Testis (tissue), 3 donors: ENCODE data around the gene SLC4A5. TPM values are rescaled to one million over a fixed set of nuclear protein-coding genes. Genes with fewer than 3 reads are reported as not detected.

ENCODE experiments used
- DNase-seq: peaks from one replicate; pipeline ENCODE4 v3.0.0-alpha.2; 2019
- H3K27ac ChIP-seq, 2 donors: fragments of 200-600 bp; sonication (generic); one replicate each; pipeline ENCODE4 v1.5.1; 2019
- H3K27me3 ChIP-seq: fragments of 200-600 bp; sonication (generic); one replicate; pipeline ENCODE4 v1.5.1; 2019
- H3K36me3 ChIP-seq: fragments of 200-600 bp; sonication (generic); one replicate; pipeline ENCODE4 v1.5.1; 2017; ENCODE audit warnings: low read depth; ENCODE audit errors: missing control alignments
- H3K4me1 ChIP-seq: fragments of 200-600 bp; sonication (generic); one replicate; pipeline ENCODE4 v1.5.1; 2019
- H3K4me3 ChIP-seq, 2 donors: fragments of 200-600 bp; sonication (generic); one replicate each; pipeline ENCODE4 v1.5.1; 2017 to 2019
- H3K9me3 ChIP-seq: fragments of 200-600 bp; sonication (generic); one replicate; pipeline ENCODE4 v1.5.1; 2017
- CTCF ChIP-seq, 3 experiments: fragments of 450-650 bp in 2 of 3; fragments of 200-600 bp in 1 of 3; sonication (generic) in 1 of 3; IDR thresholded peaks; one replicate each; pipeline ENCODE4 v1.5.1; 2016 to 2019; ENCODE audit warnings: antibody characterized with exemption in 3 of 3, mild to moderate bottlenecking in 2 of 3, moderate library complexity in 1 of 3
- POLR2A ChIP-seq: fragments of 450-650 bp; IDR thresholded peaks from one replicate; pipeline ENCODE4 v1.6.1; 2017; ENCODE audit warnings: antibody characterized with exemption, mild to moderate bottlenecking, moderate library complexity
- WGBS, 2 donors: methylation state at CpG; one replicate each; pipeline ENCODE4 v1.1.5; 2018; 5-methylcytosine and 5-hydroxymethylcytosine counted together
- intact Hi-C: fragments of 100-400 bp; cut with DNase I; formaldehyde crosslinking; loops from one replicate; pipeline ENCODE4 v1.15.1; 2023; ENCODE audit warnings: low total_unique reads
- polyA plus RNA-seq: library from polyadenylated mRNA; stranded (reverse); fragments of 350-450 nt; fragmentation: Illumina TruSeq; extraction: RNeasy Lipid Tissue Mini Kit (QIAGEN cat#74804); gene quantifications from one replicate; pipeline ENCODE4 v1.2.3, GENCODE V29; 2014; ENCODE audit warnings: low read depth, low replicate concordance; ENCODE audit not compliant: insufficient read depth
- total RNA-seq, 2 donors: library from RNA; depleted of rRNA; stranded (reverse); fragments of >200 nt; gene quantifications; one replicate each; pipeline ENCODE4 v1.2.3, GENCODE V29; 2016

Gene SLC4A5
- total and polyA plus RNA-seq, 3 donors from 2014 or later, result 40.3 to 188 (median 113) TPM

GRCh38 chr2:74249406-74250122, 93.7 kb downstream of the SLC4A5 start:
- TF ChIP-seq POLR2A (no peak), CTCF (IDR thresholded peaks at IDR 0.05) (no peak)
- no peaks in the 10 kb centered on the region for H3K36me3 ChIP-seq
- H3K27ac ChIP-seq, result no peak overlapping the region
- no peaks in the 10 kb centered on the region for H3K4me1 ChIP-seq
- no peaks in the 10 kb centered on the region for H3K27me3 ChIP-seq
- no peak for DNase-seq
- no peak overlapping the region for H3K4me3 ChIP-seq
- no peaks in the 10 kb centered on the region for H3K9me3 ChIP-seq
- WGBS, 2 donors, result 73 to 74% methylated on average over 6 of the region's 6 CpGs
- intact Hi-C loops, result no loop called here

GRCh38 chr2:74246496-74247195, 96.6 kb downstream of the SLC4A5 start:
- Histone ChIP-seq H3K27ac (no peak overlapping the region), H3K4me3 (no peak overlapping the region)

GRCh38 chr2:74244286-74244685, 98.9 kb downstream of the SLC4A5 start:
- TF ChIP-seq CTCF (IDR thresholded peaks at IDR 0.05) (no peak), POLR2A (no peak)
- H3K27ac ChIP-seq, result no peak overlapping the region
- no peaks in the 10 kb centered on the region for H3K27me3 ChIP-seq
- H3K4me3 ChIP-seq, result no peak overlapping the region
- H3K4me1 ChIP-seq, result no peaks in the 10 kb centered on the region
- no peaks in the 10 kb centered on the region for H3K36me3 ChIP-seq
- intact Hi-C loops, result no loop called here
- WGBS, 2 donors, result 86 to 91% methylated on average over 3 of the region's 3 CpGs
- no peaks in the 10 kb centered on the region for H3K9me3 ChIP-seq
- no peak for DNase-seq

More at GRCh38 chr2:74246496-74247195, 96.6 kb downstream of the SLC4A5 start:
- no peaks in the 10 kb centered on the region for H3K27me3 ChIP-seq
- no peak for DNase-seq
- intact Hi-C loops, result no loop called here
- TF ChIP-seq CTCF (IDR thresholded peaks at IDR 0.05) (no peak), POLR2A (no peak)
- H3K9me3 ChIP-seq, result no peaks in the 10 kb centered on the region
- H3K36me3 ChIP-seq, result no peaks in the 10 kb centered on the region
- WGBS, 2 donors, result 91 to 97% methylated on average over 14 of the region's 14 CpGs
- no peaks in the 10 kb centered on the region for H3K4me1 ChIP-seq

- H3K27me3 ChIP-seq, result no peaks in the 10 kb centered on the region
- H3K4me1 ChIP-seq, result no peaks in the 10 kb centered on the region
- H3K4me3 ChIP-seq, result no peak overlapping the region
- no peak for TF ChIP-seq POLR2A
- no peak for TF ChIP-seq CTCF (IDR thresholded peaks at IDR 0.05)
- no peak overlapping the region for H3K27ac ChIP-seq
- intact Hi-C loops, result no loop called here
- 78 to 87% methylated on average over 7 of the region's 7 CpGs for WGBS, 2 donors
- H3K36me3 ChIP-seq, result no peaks in the 10 kb centered on the region
- no peak for DNase-seq
- no peaks in the 10 kb centered on the region for H3K9me3 ChIP-seq
Observed at GRCh38 chr2:74242354-74243071, 100.7 kb downstream of the SLC4A5 start.
